ENCODE data around the gene CYP27B1. TPM values are rescaled to one million over a fixed set of nuclear protein-coding genes. Genes with fewer than 3 reads are reported as not detected.

The CYP27B1 gene
- total and polyA plus RNA-seq, 2 donors from 2014 or later, result 3.5 to 33.4 TPM

DNA sequence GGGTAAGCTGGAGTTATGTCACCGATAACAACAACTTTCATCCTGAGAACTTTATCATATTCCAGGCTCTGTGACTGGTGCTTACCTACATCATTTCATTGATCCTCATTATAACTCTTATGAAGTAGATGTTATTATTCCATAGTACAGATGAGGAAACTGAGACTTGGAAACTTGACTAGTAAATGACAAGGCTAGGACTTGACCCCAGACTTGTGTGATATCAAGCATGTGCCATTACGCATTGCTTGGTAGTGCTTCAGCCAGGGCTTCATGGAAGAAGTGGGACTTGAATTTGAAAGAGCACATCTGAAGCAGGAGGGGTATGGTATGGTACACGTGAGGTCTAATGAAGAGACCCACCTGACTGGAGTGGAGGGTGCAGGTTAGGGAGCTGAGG, 39.8 kb upstream of the CYP27B1 start:
- H3K27ac ChIP-seq (ENCODE audit: low read depth in 2 of 2, low read length in 2 of 2), result no peak overlapping the region
- H3K4me1 ChIP-seq (ENCODE audit: control insufficient read depth in 2 of 3, insufficient read depth in 2 of 3, low read depth in 1 of 3, low read length in 3 of 3), result peaks cover 0 to 3% (median 0%) of the 10 kb centered on the region in 3 donors
- FAIRE-seq (no peak), DNase-seq (no peak)
- H3K9me3 ChIP-seq (ENCODE audit: control insufficient read depth in 2 of 3, insufficient read depth in 1 of 3, low read length in 3 of 3), result no peaks in the 10 kb centered on the region
- H3K9ac ChIP-seq (ENCODE audit: low read length in 3 of 3), result no peak overlapping the region
- peaks cover 4 to 67% (median 44%) of the 10 kb centered on the region in 3 donors for H3K36me3 ChIP-seq (ENCODE audit: control insufficient read depth in 2 of 3, insufficient read depth in 3 of 3, low read length in 3 of 3)
- no peaks in the 10 kb centered on the region for H3K27me3 ChIP-seq (ENCODE audit: control insufficient read depth, insufficient read depth, low read length)
- TF ChIP-seq, protein P1, sequence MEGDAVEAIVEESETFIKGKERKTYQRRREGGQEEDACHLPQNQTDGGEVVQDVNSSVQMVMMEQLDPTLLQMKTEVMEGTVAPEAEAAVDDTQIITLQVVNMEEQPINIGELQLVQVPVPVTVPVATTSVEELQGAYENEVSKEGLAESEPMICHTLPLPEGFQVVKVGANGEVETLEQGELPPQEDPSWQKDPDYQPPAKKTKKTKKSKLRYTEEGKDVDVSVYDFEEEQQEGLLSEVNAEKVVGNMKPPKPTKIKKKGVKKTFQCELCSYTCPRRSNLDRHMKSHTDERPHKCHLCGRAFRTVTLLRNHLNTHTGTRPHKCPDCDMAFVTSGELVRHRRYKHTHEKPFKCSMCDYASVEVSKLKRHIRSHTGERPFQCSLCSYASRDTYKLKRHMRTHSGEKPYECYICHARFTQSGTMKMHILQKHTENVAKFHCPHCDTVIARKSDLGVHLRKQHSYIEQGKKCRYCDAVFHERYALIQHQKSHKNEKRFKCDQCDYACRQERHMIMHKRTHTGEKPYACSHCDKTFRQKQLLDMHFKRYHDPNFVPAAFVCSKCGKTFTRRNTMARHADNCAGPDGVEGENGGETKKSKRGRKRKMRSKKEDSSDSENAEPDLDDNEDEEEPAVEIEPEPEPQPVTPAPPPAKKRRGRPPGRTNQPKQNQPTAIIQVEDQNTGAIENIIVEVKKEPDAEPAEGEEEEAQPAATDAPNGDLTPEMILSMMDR (IDR thresholded peaks at IDR 0.05; ENCODE audit: borderline replicate concordance, extremely low read depth, insufficient read depth), result no peak
- intact Hi-C loops (cut with DNase I), result no loop called here
- H3K4me3 ChIP-seq (ENCODE audit: low read length in 3 of 3), result no peak overlapping the region

DNA sequence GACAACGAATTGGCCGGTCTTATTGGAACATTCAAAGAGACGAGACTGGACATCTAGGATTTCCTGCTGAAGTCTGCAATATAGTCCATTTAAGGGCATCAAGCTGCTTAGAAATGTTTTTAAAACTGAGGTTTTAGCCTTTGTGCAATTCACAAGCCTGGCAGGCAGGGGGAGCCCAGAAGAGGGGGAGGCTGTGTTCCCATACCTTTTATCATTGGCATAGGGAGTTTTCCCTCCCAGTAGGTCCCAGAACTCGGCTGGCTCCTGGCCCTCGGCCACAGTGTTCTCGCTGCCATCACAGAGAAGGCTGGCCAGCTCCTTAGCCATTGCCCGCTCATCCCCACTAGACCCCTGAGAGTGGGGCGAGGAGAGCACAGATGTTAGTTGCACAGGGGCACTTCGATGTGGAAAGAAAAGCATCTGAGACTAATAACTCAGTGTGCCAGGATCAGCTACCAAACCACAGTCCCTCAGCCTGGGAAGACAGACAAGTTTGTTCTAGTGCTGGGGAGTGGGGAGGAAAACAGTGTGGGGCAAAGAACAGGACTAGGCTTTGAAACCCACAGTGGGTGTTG, 36.5 kb upstream of the CYP27B1 start:
- TF ChIP-seq, protein P1 (IDR thresholded peaks at IDR 0.05; ENCODE audit: borderline replicate concordance, extremely low read depth, insufficient read depth), result peak; percentile 68
- Histone ChIP-seq H3K9me3 (ENCODE audit: control insufficient read depth in 2 of 3, insufficient read depth in 1 of 3, low read length in 3 of 3) (no peaks in the 10 kb centered on the region), H3K4me3 (ENCODE audit: low read length in 3 of 3) (no peak overlapping the region), H3K4me1 (ENCODE audit: control insufficient read depth in 2 of 3, insufficient read depth in 2 of 3, low read depth in 1 of 3, low read length in 3 of 3) (peaks cover 0 to 3% (median 0%) of the 10 kb centered on the region in 3 donors), H3K27ac (ENCODE audit: low read depth in 2 of 2, low read length in 2 of 2) (no peak overlapping the region), H3K27me3 (ENCODE audit: control insufficient read depth, insufficient read depth, low read length) (no peaks in the 10 kb centered on the region), H3K9ac (ENCODE audit: low read length in 3 of 3) (no peak overlapping the region), H3K36me3 (ENCODE audit: control insufficient read depth in 2 of 3, insufficient read depth in 3 of 3, low read length in 3 of 3) (peaks cover 4 to 51% (median 49%) of the 10 kb centered on the region in 3 donors)
- DNase-seq (peak in 2 of 5 donors; percentile 32 to 37), FAIRE-seq (no peak)
- intact Hi-C loops (cut with DNase I), result no loop called here

DNA sequence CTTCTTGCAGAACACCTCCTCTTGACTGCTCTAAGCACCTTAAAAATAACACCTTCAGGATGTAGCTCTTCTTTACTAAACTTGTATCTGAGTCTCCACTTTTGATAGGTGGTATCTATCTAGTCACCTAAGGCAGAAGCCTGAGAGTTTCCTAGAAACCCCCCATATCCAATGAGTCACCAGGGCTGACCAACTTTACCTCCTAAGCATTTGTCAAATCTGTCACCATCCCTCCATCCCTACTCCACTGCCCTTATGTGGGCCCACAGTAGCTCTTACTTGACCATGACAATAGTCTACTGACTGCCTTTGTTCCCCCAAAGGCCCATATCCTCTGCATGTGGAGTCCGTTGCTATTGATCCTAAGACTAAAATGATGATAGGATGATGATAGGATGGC, 35.7 kb upstream of the CYP27B1 start:
- H3K9ac ChIP-seq (ENCODE audit: low read length in 3 of 3), result no peak overlapping the region
- FAIRE-seq (no peak), DNase-seq (no peak)
- no peak overlapping the region for H3K4me3 ChIP-seq (ENCODE audit: low read length in 3 of 3)
- no peaks in the 10 kb centered on the region for H3K9me3 ChIP-seq (ENCODE audit: control insufficient read depth in 2 of 3, insufficient read depth in 1 of 3, low read length in 3 of 3)
- intact Hi-C loops (cut with DNase I), result no loop called here
- TF ChIP-seq, protein P1 (IDR thresholded peaks at IDR 0.05; ENCODE audit: borderline replicate concordance, extremely low read depth, insufficient read depth), result no peak
- H3K4me1 ChIP-seq (ENCODE audit: control insufficient read depth in 2 of 3, insufficient read depth in 2 of 3, low read depth in 1 of 3, low read length in 3 of 3), result peaks cover 0 to 3% (median 2%) of the 10 kb centered on the region in 3 donors
- H3K27me3 ChIP-seq (ENCODE audit: control insufficient read depth, insufficient read depth, low read length), result no peaks in the 10 kb centered on the region
- H3K36me3 ChIP-seq (ENCODE audit: control insufficient read depth in 2 of 3, insufficient read depth in 3 of 3, low read length in 3 of 3), result peaks cover 4 to 45% (median 43%) of the 10 kb centered on the region in 3 donors
- no peak overlapping the region for H3K27ac ChIP-seq (ENCODE audit: low read depth in 2 of 2, low read length in 2 of 2)

Measured in kidney (tissue), 14 donors.